Astrocyte of the cerebellum (primary cell): ENCODE results near the gene CXCL8.
"Not testable (repeated sequence)": the region's sequence is repeated elsewhere in the genome, so short reads cannot be mapped to it uniquely, and the experiment has no call there.

Experiments
- DNase-seq: peaks from one replicate; pipeline ENCODE4 v3.0.0-alpha.2; 2011; ENCODE audit warnings: low read depth
- H3K4me3 ChIP-seq: 2 replicates; pipeline ENCODE4 v1.5.1; 2011; ENCODE audit warnings: mild to moderate bottlenecking, low read depth, low read length, moderate library complexity
- in situ Hi-C: cut with HindIII; loops from 2 replicates; pipeline ENCODE4 v1.10.0; 2017; ENCODE audit warnings: low sequenced_read_pairs
- TF ChIP-seq, protein P1 (sequence below): IDR thresholded peaks from 2 replicates; pipeline ENCODE4 v1.5.1; 2012; ENCODE audit warnings: low read length, low read depth, moderate library complexity, mild to moderate bottlenecking; ENCODE audit errors: missing control alignments

Gene CXCL8

DNA sequence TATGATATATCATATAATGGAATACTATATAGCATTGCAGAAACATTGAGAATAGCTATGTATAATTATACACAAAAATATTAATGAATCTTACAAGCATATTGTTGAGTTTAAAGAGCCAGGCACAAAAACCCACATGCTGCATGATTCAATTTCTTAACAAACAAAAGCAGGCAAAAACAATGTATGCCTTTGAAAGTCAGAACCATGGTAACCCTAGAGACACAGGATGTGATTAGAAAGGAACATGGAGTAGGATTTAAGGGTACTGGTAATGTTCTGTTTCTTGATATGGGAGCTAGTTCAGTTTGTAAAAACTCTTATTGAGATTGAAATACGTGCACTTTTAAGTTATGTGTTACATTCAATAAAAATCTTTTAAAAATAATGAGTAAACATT is 21.5 kb downstream of the CXCL8 start:
- TF ChIP-seq, protein P1, sequence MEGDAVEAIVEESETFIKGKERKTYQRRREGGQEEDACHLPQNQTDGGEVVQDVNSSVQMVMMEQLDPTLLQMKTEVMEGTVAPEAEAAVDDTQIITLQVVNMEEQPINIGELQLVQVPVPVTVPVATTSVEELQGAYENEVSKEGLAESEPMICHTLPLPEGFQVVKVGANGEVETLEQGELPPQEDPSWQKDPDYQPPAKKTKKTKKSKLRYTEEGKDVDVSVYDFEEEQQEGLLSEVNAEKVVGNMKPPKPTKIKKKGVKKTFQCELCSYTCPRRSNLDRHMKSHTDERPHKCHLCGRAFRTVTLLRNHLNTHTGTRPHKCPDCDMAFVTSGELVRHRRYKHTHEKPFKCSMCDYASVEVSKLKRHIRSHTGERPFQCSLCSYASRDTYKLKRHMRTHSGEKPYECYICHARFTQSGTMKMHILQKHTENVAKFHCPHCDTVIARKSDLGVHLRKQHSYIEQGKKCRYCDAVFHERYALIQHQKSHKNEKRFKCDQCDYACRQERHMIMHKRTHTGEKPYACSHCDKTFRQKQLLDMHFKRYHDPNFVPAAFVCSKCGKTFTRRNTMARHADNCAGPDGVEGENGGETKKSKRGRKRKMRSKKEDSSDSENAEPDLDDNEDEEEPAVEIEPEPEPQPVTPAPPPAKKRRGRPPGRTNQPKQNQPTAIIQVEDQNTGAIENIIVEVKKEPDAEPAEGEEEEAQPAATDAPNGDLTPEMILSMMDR: no peak

DNA sequence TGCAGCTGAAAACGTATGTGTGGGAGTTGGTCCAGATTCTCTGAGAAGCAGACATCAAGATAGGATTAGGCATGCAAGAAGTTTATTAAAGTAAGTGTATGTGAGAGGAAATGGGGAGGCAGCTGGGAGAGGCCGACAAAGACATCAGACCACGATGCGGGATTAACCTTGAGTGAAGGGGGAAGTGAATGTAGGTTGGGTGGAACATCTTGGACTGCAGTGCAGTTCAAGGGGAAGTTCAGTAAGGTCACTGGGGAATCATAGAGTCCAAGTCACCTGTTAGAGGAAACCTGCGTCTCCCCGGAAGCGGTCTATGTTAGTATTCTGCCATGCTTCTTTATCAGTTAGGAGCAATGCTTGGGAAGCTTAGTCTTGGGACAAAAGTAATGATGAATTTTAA is 22.0 kb downstream of the CXCL8 start:
- no peak for DNase-seq
- in situ Hi-C loops: no loop called here
- TF ChIP-seq, protein P1: no peak

More for the DNA sequence above, 21.5 kb downstream of the CXCL8 start:
- H3K4me3 ChIP-seq: no peak overlapping the region
- no peak for DNase-seq
- in situ Hi-C loops: no loop called here

GRCh38 chr4:73763877-73764276 is 23.5 kb downstream of the CXCL8 start:
- no peak for DNase-seq
- H3K4me3 ChIP-seq: no peak overlapping the region
- TF ChIP-seq, protein P1: no peak
- in situ Hi-C loops: no loop called here

More for the DNA sequence above, 22.0 kb downstream of the CXCL8 start:
- no peak overlapping the region for H3K4me3 ChIP-seq

GRCh38 chr4:73764513-73764912 is 24.1 kb downstream of the CXCL8 start:
- no peak for DNase-seq
- no peak overlapping the region for H3K4me3 ChIP-seq
- in situ Hi-C loops: no loop called here
- TF ChIP-seq, protein P1: no peak

- in situ Hi-C loops: no loop called here
- no peak overlapping the region for H3K4me3 ChIP-seq
- TF ChIP-seq, protein P1: no peak
- DNase-seq: no peak
Observed at GRCh38 chr4:73765296-73765695, 24.9 kb downstream of the CXCL8 start.

- in situ Hi-C loops: no loop called here
- DNase-seq: no peak
- TF ChIP-seq, protein P1: no peak
- no peak overlapping the region for H3K4me3 ChIP-seq
Observed at GRCh38 chr4:73770917-73771316, 30.5 kb downstream of the CXCL8 start.

DNA sequence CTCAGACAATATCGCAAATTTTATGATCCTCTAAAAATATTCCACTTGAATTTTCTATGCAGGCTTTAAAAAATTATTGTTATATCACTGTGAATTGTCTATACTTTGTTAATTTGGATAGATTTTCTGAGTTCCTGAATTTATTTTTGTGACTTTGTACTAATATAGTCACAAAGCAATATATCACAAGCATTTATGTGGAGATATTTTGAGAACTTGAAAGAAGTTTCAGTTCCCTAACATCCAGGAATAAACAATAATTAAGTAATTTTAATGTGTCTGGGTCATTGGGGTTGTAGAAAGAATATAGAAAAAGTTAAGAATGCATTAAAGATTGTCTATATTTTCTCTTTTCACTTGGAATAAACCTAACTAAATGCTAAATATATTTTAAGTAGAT is 32.0 kb downstream of the CXCL8 start:
- in situ Hi-C loops: no loop called here
- H3K4me3 ChIP-seq: no peak overlapping the region
- DNase-seq: no peak
- TF ChIP-seq, protein P1: no peak

DNA sequence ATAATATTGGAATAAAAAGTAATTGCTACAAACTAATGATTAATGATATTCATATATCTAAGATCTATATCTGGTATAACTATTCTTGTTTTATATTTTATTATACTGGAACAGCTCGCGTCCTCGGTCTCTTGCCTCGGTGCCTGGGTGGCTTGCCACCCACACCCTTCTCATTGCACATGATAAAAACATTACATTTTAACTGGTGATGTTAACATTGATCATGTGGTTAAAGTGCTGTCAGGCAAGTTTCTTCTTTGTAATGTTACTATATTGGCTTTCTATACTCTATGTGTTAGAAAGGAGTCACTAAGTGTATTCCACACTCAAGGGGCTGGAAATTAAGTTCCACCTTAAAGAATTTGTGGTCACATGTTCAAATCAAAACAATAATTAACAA is 34.0 kb downstream of the CXCL8 start:
- in situ Hi-C loops, H3K4me3 ChIP-seq, DNase-seq: not testable (repeated sequence)
